Tibial nerve (tissue), 4 donors: ENCODE measurements around the gene HNRNPDL.

ENCODE experiments used
- CTCF ChIP-seq, 5 experiments: fragments of 200-600 bp in 3 of 5; fragments of 450-650 bp in 2 of 5; sonication (generic) in 3 of 5; IDR thresholded peaks; one replicate each; pipeline ENCODE4 v1.5.1; 2016 to 2019; ENCODE audit warnings: antibody characterized with exemption in 5 of 5, mild to moderate bottlenecking in 3 of 5, moderate library complexity in 2 of 5
- EP300 ChIP-seq, 2 donors: sonication (generic); formaldehyde crosslinking; IDR thresholded peaks; one replicate each; pipeline ENCODE4 v1.6.1; 2017; ENCODE audit warnings: antibody characterized with exemption in 2 of 2, mild to moderate bottlenecking in 1 of 2
- POLR2A ChIP-seq, 2 donors: fragments of 450-650 bp; IDR thresholded peaks; one replicate each; pipeline ENCODE4 v1.6.1; 2017; ENCODE audit warnings: antibody characterized with exemption in 2 of 2, mild to moderate bottlenecking in 2 of 2, moderate library complexity in 2 of 2

- TF ChIP-seq CTCF (IDR thresholded peaks at IDR 0.05) (no peak), EP300 (IDR thresholded peaks at IDR 0.05) (no peak), POLR2A (IDR thresholded peaks at IDR 0.05) (no peak)
Measured at GRCh38 chr4:82450966-82451755, 20.9 kb upstream of the HNRNPDL start.
